SJCRH30 (cell line): ENCODE results near the gene ZNF853. TPM values are rescaled to one million over a fixed set of nuclear protein-coding genes. Genes with fewer than 3 reads are reported as not detected.
"Not testable (repeated sequence)": the region's sequence is repeated elsewhere in the genome, so short reads cannot be mapped to it uniquely, and the experiment has no call there.

ENCODE experiments used
- DNase-seq, 2 experiments: peaks; one replicate each; pipeline ENCODE4 v3.0.0-alpha.2; 2015 to 2020
- H3K27ac ChIP-seq: fragments of 250-450 bp; sonication (Bioruptor Pico); 2 replicates; pipeline ENCODE4 v1.5.1; 2020; ENCODE audit warnings: mild to moderate bottlenecking, moderate library complexity
- H3K27me3 ChIP-seq: fragments of 250-450 bp; sonication (Bioruptor Pico); 2 replicates; pipeline ENCODE4 v1.5.1; 2020; ENCODE audit warnings: mild to moderate bottlenecking, moderate library complexity
- H3K36me3 ChIP-seq: fragments of 250-450 bp; sonication (Bioruptor Pico); 2 replicates; pipeline ENCODE4 v1.5.1; 2020; ENCODE audit warnings: mild to moderate bottlenecking, moderate library complexity
- H3K4me1 ChIP-seq: fragments of 250-450 bp; sonication (Bioruptor Pico); 2 replicates; pipeline ENCODE4 v1.5.1; 2020; ENCODE audit warnings: mild to moderate bottlenecking, moderate library complexity
- H3K4me3 ChIP-seq: fragments of 250-450 bp; sonication (Bioruptor Pico); 2 replicates; pipeline ENCODE4 v1.5.1; 2020; ENCODE audit warnings: mild to moderate bottlenecking, moderate library complexity
- H3K9me3 ChIP-seq: fragments of 250-450 bp; sonication (Bioruptor Pico); replicated peaks from 2 replicates; pipeline ENCODE4 v1.5.1; 2020; ENCODE audit warnings: mild to moderate bottlenecking, moderate library complexity
- total RNA-seq: library from RNA; depleted of rRNA; stranded (reverse); fragments of >200 nt; shearing (Covaris generic); gene quantifications from 2 replicates; pipeline ENCODE4 v1.2.3, GENCODE V29; 2014; rRNA removed

ZNF853 gene
- total RNA-seq = 10.6 and 10.9 TPM in 2 replicates

GRCh38 chr7:6614953-6615722, at the start of gene ZNF853:
Gene ZNF853, plus strand, starts transcription at chr7:6615610. Its CDS starts 565 bp downstream, at chr7:6616175.
- no peak within 1 kb of the TSS for H3K27ac ChIP-seq
- DNase-seq = peak; percentile 37 to 50
- H3K4me3 ChIP-seq = peak within 1 kb of the TSS; percentile 73
- no peaks in the 10 kb centered on the region for H3K9me3 ChIP-seq
- no peaks in the 10 kb centered on the region for H3K36me3 ChIP-seq
- H3K27me3 ChIP-seq = no peaks in the 10 kb centered on the region
- peaks cover 4% of the 10 kb centered on the region; the same call in 1 of the 2 replicates for H3K4me1 ChIP-seq

- no peaks in the 10 kb centered on the region for H3K4me1 ChIP-seq
- DNase-seq = no peak
- no peaks in the 10 kb centered on the region for H3K9me3 ChIP-seq
- peaks cover 6% of the 10 kb centered on the region for H3K27me3 ChIP-seq
- no peak overlapping the region for H3K27ac ChIP-seq
- H3K36me3 ChIP-seq = no peaks in the 10 kb centered on the region; the same call in 1 of the 2 replicates
- H3K4me3 ChIP-seq = no peak overlapping the region
These were observed 49.8 kb upstream of the ZNF853 start for GRCh38 chr7:6565655-6566054.

GRCh38 chr7:6567886-6568285, 47.5 kb upstream of the ZNF853 start:
- no peak overlapping the region for H3K4me3 ChIP-seq

GRCh38 chr7:6571160-6571779, 44.1 kb upstream of the ZNF853 start:
- H3K4me3 ChIP-seq = no peak overlapping the region
- H3K9me3 ChIP-seq = no peaks in the 10 kb centered on the region
- DNase-seq = no peak

More at GRCh38 chr7:6567886-6568285, 47.5 kb upstream of the ZNF853 start:
- Histone ChIP-seq H3K36me3 (no peaks in the 10 kb centered on the region), H3K27me3 (peaks cover 6% of the 10 kb centered on the region), H3K9me3 (no peaks in the 10 kb centered on the region), H3K27ac (no peak overlapping the region), H3K4me1 (no peaks in the 10 kb centered on the region)
- DNase-seq = no peak

GRCh38 chr7:6575281-6576023, 40.0 kb upstream of the ZNF853 start:
- H3K27me3 ChIP-seq = no peaks in the 10 kb centered on the region
- no peaks in the 10 kb centered on the region for H3K4me1 ChIP-seq
- H3K36me3 ChIP-seq = no peaks in the 10 kb centered on the region

More at GRCh38 chr7:6571160-6571779, 44.1 kb upstream of the ZNF853 start:
- Histone ChIP-seq H3K36me3 (no peaks in the 10 kb centered on the region), H3K27me3 (no peaks in the 10 kb centered on the region), H3K27ac (no peak overlapping the region), H3K4me1 (no peaks in the 10 kb centered on the region)

GRCh38 chr7:6576024-6576866, 39.2 kb upstream of the ZNF853 start:
- no peak overlapping the region for H3K27ac ChIP-seq
- no peaks in the 10 kb centered on the region for H3K27me3 ChIP-seq
- no peaks in the 10 kb centered on the region for H3K9me3 ChIP-seq
- H3K4me3 ChIP-seq = peak overlapping the region; percentile 84
- no peaks in the 10 kb centered on the region for H3K4me1 ChIP-seq
- peak in 1 of 2 experiments; percentile 26 for DNase-seq
- H3K36me3 ChIP-seq = no peaks in the 10 kb centered on the region

More at GRCh38 chr7:6575281-6576023, 40.0 kb upstream of the ZNF853 start:
- DNase-seq = no peak
- H3K4me3 ChIP-seq = no peak overlapping the region
- H3K27ac ChIP-seq = no peak overlapping the region
- H3K9me3 ChIP-seq = no peaks in the 10 kb centered on the region

GRCh38 chr7:6576867-6577368, 38.5 kb upstream of the ZNF853 start:
- Histone ChIP-seq H3K4me3 (peak overlapping the region; percentile 84), H3K27ac (peak overlapping the region; percentile 88)
- not testable (repeated sequence) for H3K27me3 ChIP-seq, H3K9me3 ChIP-seq, H3K4me1 ChIP-seq, H3K36me3 ChIP-seq
- DNase-seq = peak in 1 of 2 experiments; percentile 39

GRCh38 chr7:6577369-6578113, 37.9 kb upstream of the ZNF853 start, which contains the start of gene ZDHHC4:
Gene ZDHHC4, plus strand, starts transcription at chr7:6577454. Its CDS starts 3,108 bp downstream, at chr7:6580562.
- H3K9me3 ChIP-seq = no peaks in the 10 kb centered on the region
- peak within 1 kb of the TSS; percentile 88 for H3K27ac ChIP-seq
- peak; percentile 93 to 95 for DNase-seq
- H3K4me3 ChIP-seq = peak within 1 kb of the TSS; percentile 84
- peaks cover 10% of the 10 kb centered on the region for H3K36me3 ChIP-seq
- no peaks in the 10 kb centered on the region for H3K27me3 ChIP-seq
- H3K4me1 ChIP-seq = no peaks in the 10 kb centered on the region

GRCh38 chr7:6578114-6579084, 37.0 kb upstream of the ZNF853 start:
- Histone ChIP-seq H3K27me3 (no peaks in the 10 kb centered on the region), H3K9me3 (no peaks in the 10 kb centered on the region), H3K36me3 (peaks cover 18% of the 10 kb centered on the region), H3K4me3 (peak overlapping the region; percentile 84), H3K27ac (peak overlapping the region; percentile 88), H3K4me1 (no peaks in the 10 kb centered on the region)
- no peak for DNase-seq

- Histone ChIP-seq H3K36me3 (peaks cover 23% of the 10 kb centered on the region), H3K4me1 (no peaks in the 10 kb centered on the region), H3K27ac (no peak overlapping the region), H3K4me3 (no peak overlapping the region), H3K27me3 (no peaks in the 10 kb centered on the region), H3K9me3 (no peaks in the 10 kb centered on the region)
- no peak for DNase-seq
These were observed 36.0 kb upstream of the ZNF853 start for GRCh38 chr7:6579446-6579845.

GRCh38 chr7:6585746-6586432, 29.5 kb upstream of the ZNF853 start:
- not testable (repeated sequence) for DNase-seq, H3K27me3 ChIP-seq, H3K4me1 ChIP-seq, H3K4me3 ChIP-seq, H3K27ac ChIP-seq, H3K9me3 ChIP-seq
- peaks cover 31% of the 10 kb centered on the region for H3K36me3 ChIP-seq

GRCh38 chr7:6588566-6588965, 26.8 kb upstream of the ZNF853 start:
- no peaks in the 10 kb centered on the region for H3K27me3 ChIP-seq
- H3K4me3 ChIP-seq = no peak overlapping the region
- 0 out of 2 replicates have a peak, but pooled peaks cover 2% of the 10 kb centered on the region for H3K4me1 ChIP-seq
- H3K9me3 ChIP-seq = no peaks in the 10 kb centered on the region
- no peak for DNase-seq
- H3K27ac ChIP-seq = no peak overlapping the region
- H3K36me3 ChIP-seq = peaks cover 21% of the 10 kb centered on the region
